HPDE6-E6E7 (cell line): ENCODE data around the gene OGFR.
A peak's percentile ranks its signal among the peaks of the same experiment; 100 is the strongest.

Source experiments
- DNase-seq: peaks from one replicate; pipeline ENCODE4 v3.0.0; 2011; ENCODE audit warnings: missing footprints; ENCODE audit errors: extremely low spot score

The OGFR gene

GRCh38 chr20:62769346-62770071 is 35.1 kb upstream of the OGFR start:
- DNase-seq = no peak

GRCh38 chr20:62770111-62770910 is 34.3 kb upstream of the OGFR start:
- no peak for DNase-seq

- no peak for DNase-seq
These were observed 33.7 kb upstream of the OGFR start for GRCh38 chr20:62770916-62771315.

GRCh38 chr20:62771396-62772102 is 33.1 kb upstream of the OGFR start:
- no peak for DNase-seq

- DNase-seq = no peak
These were observed 32.5 kb upstream of the OGFR start for GRCh38 chr20:62772103-62772611.

GRCh38 chr20:62772619-62772989 is 32.0 kb upstream of the OGFR start:
- DNase-seq = no peak

GRCh38 chr20:62772990-62773844 is 31.4 kb upstream of the OGFR start:
- peak; percentile 57 for DNase-seq

- DNase-seq = no peak
These were observed 30.6 kb upstream of the OGFR start for GRCh38 chr20:62773845-62774714.

- no peak for DNase-seq
These were observed 29.9 kb upstream of the OGFR start for GRCh38 chr20:62774762-62775161.

GRCh38 chr20:62775206-62775605 is 29.4 kb upstream of the OGFR start:
- no peak for DNase-seq

- DNase-seq = no peak
These were observed 28.5 kb upstream of the OGFR start for GRCh38 chr20:62776035-62776691.

GRCh38 chr20:62776692-62777527 is 27.7 kb upstream of the OGFR start:
- no peak for DNase-seq

- DNase-seq = no peak
These were observed 27.2 kb upstream of the OGFR start for GRCh38 chr20:62777528-62777830.

- no peak for DNase-seq
These were observed 26.6 kb upstream of the OGFR start for GRCh38 chr20:62778058-62778457.

- DNase-seq = no peak
These were observed 25.8 kb upstream of the OGFR start for GRCh38 chr20:62778601-62779416.

- no peak for DNase-seq
These were observed 25.3 kb upstream of the OGFR start for GRCh38 chr20:62779417-62779685.

- DNase-seq = no peak
These were observed 24.4 kb upstream of the OGFR start for GRCh38 chr20:62780204-62780603.

- DNase-seq = no peak
These were observed 23.9 kb upstream of the OGFR start for GRCh38 chr20:62780696-62781095.
